C4-2B (cell line): ENCODE measurements around the gene NELFB.

ENCODE experiments used
- CTCF ChIP-seq: fragments of 450-650 bp; conservative IDR thresholded peaks from 2 replicates; pipeline ENCODE4 v1.5.1; 2017; ENCODE audit warnings: mild to moderate bottlenecking
- ZFX ChIP-seq: fragments of 450-650 bp; IDR thresholded peaks from 2 replicates; pipeline ENCODE4 v1.6.1; 2017

- no peak for TF ChIP-seq CTCF
- TF ChIP-seq ZFX = no peak
Observed at GRCh38 chr9:137269231-137269772, 14.2 kb downstream of the NELFB start.
